HL-60 (cell line): ENCODE data around the gene CTIF.
A peak's percentile ranks its signal among the peaks of the same experiment; 100 is the strongest.

Source experiments
- CTCF ChIP-seq: IDR thresholded peaks from one replicate; pipeline ENCODE4 v1.5.1; 2011; ENCODE audit warnings: low read length, control low read depth, inconsistent platforms; ENCODE audit not compliant: insufficient read depth
- POLR2AphosphoS5 ChIP-seq: IDR thresholded peaks from 2 replicates; pipeline ENCODE4 v1.6.1; 2012; ENCODE audit warnings: low read depth
- REST ChIP-seq: IDR thresholded peaks from 2 replicates; pipeline ENCODE4 v1.6.1; 2012; ENCODE audit warnings: low read depth; ENCODE audit not compliant: insufficient replicate concordance
- SPI1 ChIP-seq: IDR thresholded peaks from 2 replicates; pipeline ENCODE4 v1.6.1; 2012; ENCODE audit warnings: low read depth, mild to moderate bottlenecking, borderline replicate concordance

- peak; percentile 12 for TF ChIP-seq CTCF
- no peak for TF ChIP-seq POLR2AphosphoS5
- TF ChIP-seq REST = no peak
- no peak for TF ChIP-seq SPI1
Observed at GRCh38 chr18:48639772-48640432, 101.1 kb downstream of the CTIF start.
